Measurements from ENCODE around the gene LIF.

GRCh38 chr22:30295576-30295975 lies 49.0 kb upstream of the LIF start:
- TF ChIP-seq CTCF (IDR thresholded peaks at IDR 0.05) (no peak), POLR2A (IDR thresholded peaks at IDR 0.05) (no peak)
